Panc1 (cell line): Measurements from ENCODE around the gene RITA1. TPM values are rescaled to one million over a fixed set of nuclear protein-coding genes. Genes with fewer than 3 reads are reported as not detected.

Experiments used
- ATAC-seq: fragments of 200-7000 bp; cut with Tn5 transposase; 2 replicates; pipeline ENCODE4 v1.9.1; 2020; ENCODE audit warnings: mild to moderate bottlenecking, moderate library complexity
- BruUV-seq: library from RNA; stranded (reverse); fragments of 400-500 nt; replicated peaks from 2 replicates; lab custom pipeline; 2021; lab: Mats Ljungman, UMichigan
- CTCF ChIA-PET: fragments of 300-600 bp; sonication (Branson Sonifier 250); formaldehyde crosslinking; loops from one replicate; lab custom pipeline; 2022; ENCODE audit warnings: antibody characterized with exemption; lab: Charles Lee
- POLR2A ChIA-PET: fragments of 300-600 bp; sonication (Branson Sonifier 250); formaldehyde crosslinking; loops from one replicate; lab custom pipeline; 2022; ENCODE audit warnings: antibody characterized with exemption; lab: Charles Lee
- DNase-seq: peaks from one replicate; pipeline ENCODE4 v3.0.0-alpha.2; 2010; ENCODE audit warnings: low read depth, low spot score
- H3K27ac ChIP-seq: 2 replicates; pipeline ENCODE4 v1.5.1; 2011; ENCODE audit warnings: mild to moderate bottlenecking, low read length, inconsistent platforms
- H3K27me3 ChIP-seq: fragments of 200-500 bp; sonication (Bioruptor generic); 2 replicates; pipeline ENCODE4 v1.6.0; 2014; ENCODE audit warnings: low read length, inconsistent platforms; ENCODE audit not compliant: control insufficient read depth, insufficient read depth
- H3K36me3 ChIP-seq: fragments of 200-500 bp; sonication (Bioruptor generic); 2 replicates; pipeline ENCODE4 v1.5.1; 2014; ENCODE audit warnings: inconsistent platforms, mild to moderate bottlenecking, low read length, moderate library complexity; ENCODE audit not compliant: control insufficient read depth, insufficient read depth
- H3K4me1 ChIP-seq: 2 replicates; pipeline ENCODE4 v1.5.1; 2011; ENCODE audit warnings: inconsistent platforms, mild to moderate bottlenecking, low read length, moderate library complexity; ENCODE audit not compliant: control insufficient read depth, insufficient read depth
- H3K4me3 ChIP-seq, 2 experiments: 2 replicates each; pipeline ENCODE4 v1.5.1; 2011 to 2012; ENCODE audit warnings: low read depth in 2 of 2, low read length in 2 of 2, mild to moderate bottlenecking in 2 of 2, inconsistent platforms in 1 of 2, moderate library complexity in 1 of 2
- H3K9me3 ChIP-seq: fragments of 200-500 bp; sonication (Bioruptor generic); 2 replicates; pipeline ENCODE4 v1.5.1; 2014; ENCODE audit warnings: low read depth, mild to moderate bottlenecking, inconsistent platforms, low read length, moderate library complexity; ENCODE audit not compliant: control insufficient read depth, insufficient read depth
- POLR2AphosphoS5 ChIP-seq: IDR thresholded peaks from 2 replicates; pipeline ENCODE4 v1.6.1; 2012; ENCODE audit warnings: mild to moderate bottlenecking, low read depth, low read length, moderate library complexity
- SIN3A ChIP-seq: IDR thresholded peaks from 2 replicates; pipeline ENCODE4 v1.6.1; 2012; ENCODE audit warnings: low read depth, mild to moderate bottlenecking, low read length, moderate library complexity, borderline replicate concordance; ENCODE audit not compliant: insufficient read depth
- TCF7L2 ChIP-seq: IDR thresholded peaks from 2 replicates; pipeline ENCODE4 v1.6.1; 2011; ENCODE audit warnings: mild to moderate bottlenecking, low read depth, low read length, inconsistent platforms
- in situ Hi-C: cut with HindIII; loops from 2 replicates; pipeline ENCODE4 v1.10.0; 2016; ENCODE audit warnings: low sequenced_read_pairs, low pct_unique_long_range_greater_than_20kb
- intact Hi-C: fragments of 100-400 bp; cut with micrococcal nuclease; formaldehyde crosslinking; loops from one replicate; pipeline ENCODE4 v1.10.0; 2022; ENCODE audit not compliant: unreplicated experiment
- total RNA-seq: library from RNA; stranded (reverse); gene quantifications from one replicate; pipeline ENCODE4 v1.2.1, GENCODE V29; 2021; ENCODE audit not compliant: unreplicated experiment
- TF ChIP-seq, protein P1 (sequence below), 2 experiments: IDR thresholded peaks; 2 replicates each; pipeline ENCODE4 v1.6.1; 2011 to 2012; ENCODE audit warnings: low read depth in 2 of 2, control low read depth in 1 of 2, low read length in 1 of 2, mild to moderate bottlenecking in 1 of 2, moderate library complexity in 1 of 2; ENCODE audit not compliant: insufficient read depth in 1 of 2
- TF ChIP-seq, protein P2 (sequence below): fragments of 450-650 bp; IDR thresholded peaks from 2 replicates; pipeline ENCODE4 v1.5.1; 2017; ENCODE audit warnings: mild to moderate bottlenecking

Gene RITA1
- total RNA-seq, 1 experiment from 2014 or later = 41.0 TPM

- H3K4me3 ChIP-seq = no peak overlapping the region
- H3K27me3 ChIP-seq = no peaks in the 10 kb centered on the region
- in situ Hi-C loops = no loop called here
- TF ChIP-seq POLR2AphosphoS5 = no peak
- TF ChIP-seq, protein P1, sequence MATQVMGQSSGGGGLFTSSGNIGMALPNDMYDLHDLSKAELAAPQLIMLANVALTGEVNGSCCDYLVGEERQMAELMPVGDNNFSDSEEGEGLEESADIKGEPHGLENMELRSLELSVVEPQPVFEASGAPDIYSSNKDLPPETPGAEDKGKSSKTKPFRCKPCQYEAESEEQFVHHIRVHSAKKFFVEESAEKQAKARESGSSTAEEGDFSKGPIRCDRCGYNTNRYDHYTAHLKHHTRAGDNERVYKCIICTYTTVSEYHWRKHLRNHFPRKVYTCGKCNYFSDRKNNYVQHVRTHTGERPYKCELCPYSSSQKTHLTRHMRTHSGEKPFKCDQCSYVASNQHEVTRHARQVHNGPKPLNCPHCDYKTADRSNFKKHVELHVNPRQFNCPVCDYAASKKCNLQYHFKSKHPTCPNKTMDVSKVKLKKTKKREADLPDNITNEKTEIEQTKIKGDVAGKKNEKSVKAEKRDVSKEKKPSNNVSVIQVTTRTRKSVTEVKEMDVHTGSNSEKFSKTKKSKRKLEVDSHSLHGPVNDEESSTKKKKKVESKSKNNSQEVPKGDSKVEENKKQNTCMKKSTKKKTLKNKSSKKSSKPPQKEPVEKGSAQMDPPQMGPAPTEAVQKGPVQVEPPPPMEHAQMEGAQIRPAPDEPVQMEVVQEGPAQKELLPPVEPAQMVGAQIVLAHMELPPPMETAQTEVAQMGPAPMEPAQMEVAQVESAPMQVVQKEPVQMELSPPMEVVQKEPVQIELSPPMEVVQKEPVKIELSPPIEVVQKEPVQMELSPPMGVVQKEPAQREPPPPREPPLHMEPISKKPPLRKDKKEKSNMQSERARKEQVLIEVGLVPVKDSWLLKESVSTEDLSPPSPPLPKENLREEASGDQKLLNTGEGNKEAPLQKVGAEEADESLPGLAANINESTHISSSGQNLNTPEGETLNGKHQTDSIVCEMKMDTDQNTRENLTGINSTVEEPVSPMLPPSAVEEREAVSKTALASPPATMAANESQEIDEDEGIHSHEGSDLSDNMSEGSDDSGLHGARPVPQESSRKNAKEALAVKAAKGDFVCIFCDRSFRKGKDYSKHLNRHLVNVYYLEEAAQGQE (IDR thresholded peaks at IDR 0.05; ENCODE audit: insufficient read depth in 1 of 2, low read depth in 2 of 2, low read length in 1 of 2) = no peak
- no peak for TF ChIP-seq SIN3A
- TF ChIP-seq, protein P2, sequence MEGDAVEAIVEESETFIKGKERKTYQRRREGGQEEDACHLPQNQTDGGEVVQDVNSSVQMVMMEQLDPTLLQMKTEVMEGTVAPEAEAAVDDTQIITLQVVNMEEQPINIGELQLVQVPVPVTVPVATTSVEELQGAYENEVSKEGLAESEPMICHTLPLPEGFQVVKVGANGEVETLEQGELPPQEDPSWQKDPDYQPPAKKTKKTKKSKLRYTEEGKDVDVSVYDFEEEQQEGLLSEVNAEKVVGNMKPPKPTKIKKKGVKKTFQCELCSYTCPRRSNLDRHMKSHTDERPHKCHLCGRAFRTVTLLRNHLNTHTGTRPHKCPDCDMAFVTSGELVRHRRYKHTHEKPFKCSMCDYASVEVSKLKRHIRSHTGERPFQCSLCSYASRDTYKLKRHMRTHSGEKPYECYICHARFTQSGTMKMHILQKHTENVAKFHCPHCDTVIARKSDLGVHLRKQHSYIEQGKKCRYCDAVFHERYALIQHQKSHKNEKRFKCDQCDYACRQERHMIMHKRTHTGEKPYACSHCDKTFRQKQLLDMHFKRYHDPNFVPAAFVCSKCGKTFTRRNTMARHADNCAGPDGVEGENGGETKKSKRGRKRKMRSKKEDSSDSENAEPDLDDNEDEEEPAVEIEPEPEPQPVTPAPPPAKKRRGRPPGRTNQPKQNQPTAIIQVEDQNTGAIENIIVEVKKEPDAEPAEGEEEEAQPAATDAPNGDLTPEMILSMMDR = no peak
- TF ChIP-seq TCF7L2 = no peak
- H3K27ac ChIP-seq = no peak overlapping the region
- H3K4me1 ChIP-seq = peaks cover 7% of the 10 kb centered on the region
- ATAC-seq = no peak
- H3K36me3 ChIP-seq = no peaks in the 10 kb centered on the region
- ChIA-PET POLR2A (no interaction called here), CTCF (no interaction called here)
- DNase-seq = no peak
- BruUV-seq = no TSS peak
- no peaks in the 10 kb centered on the region for H3K9me3 ChIP-seq
- intact Hi-C loops = no loop called here
These were observed 41.6 kb upstream of the RITA1 start for GRCh38 chr12:113143959-113144358.

DNA sequence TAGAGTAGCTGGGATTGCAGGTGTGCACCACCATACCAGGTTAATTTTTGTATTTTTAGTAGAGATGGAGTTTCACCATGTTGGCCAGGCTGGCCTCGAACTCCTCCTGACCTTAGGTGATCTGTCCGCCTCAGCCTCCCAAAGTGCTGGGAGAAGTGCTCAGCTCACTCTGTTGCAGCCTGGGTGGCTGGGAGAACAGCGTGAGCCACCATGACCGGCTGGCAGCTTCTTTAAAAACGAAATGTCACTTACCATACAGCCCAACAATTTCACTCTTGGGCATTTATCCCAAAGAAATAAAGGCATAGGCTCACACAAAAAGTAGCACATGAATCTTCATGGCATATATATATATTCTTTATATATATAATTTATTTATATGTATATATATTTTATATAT, 40.7 kb upstream of the RITA1 start:
- Histone ChIP-seq H3K36me3 (no peaks in the 10 kb centered on the region), H3K27me3 (no peaks in the 10 kb centered on the region), H3K27ac (no peak overlapping the region), H3K9me3 (no peaks in the 10 kb centered on the region), H3K4me3 (no peak overlapping the region), H3K4me1 (peaks cover 13% of the 10 kb centered on the region)
- intact Hi-C loops (no loop called here), in situ Hi-C loops (no loop called here)
- ChIA-PET POLR2A (no interaction called here), CTCF (no interaction called here)
- DNase-seq = no peak
- no peak for ATAC-seq
- BruUV-seq = no TSS peak
- TF ChIP-seq POLR2AphosphoS5 (no peak), SIN3A (no peak), TCF7L2 (no peak)
- TF ChIP-seq, protein P2 = no peak
- TF ChIP-seq, protein P1 (IDR thresholded peaks at IDR 0.05; ENCODE audit: insufficient read depth in 1 of 2, low read depth in 2 of 2, low read length in 1 of 2) = no peak
